HepG2 (cell line): Measurements from ENCODE around the gene ZNF189. TPM values are rescaled to one million over a fixed set of nuclear protein-coding genes. Genes with fewer than 3 reads are reported as not detected.

Source experiments
- ATRX ChIP-seq: sonication (generic); formaldehyde crosslinking; IDR thresholded peaks from 2 replicates; pipeline ENCODE4 v1.4.0; 2020; ENCODE audit warnings: missing genetic modification reagents, borderline replicate concordance
- CREBL2 ChIP-seq: sonication (generic); formaldehyde crosslinking; IDR thresholded peaks from 2 replicates; pipeline ENCODE4 v1.8.1; 2023; ENCODE audit warnings: missing genetic modification reagents, mild to moderate bottlenecking, borderline replicate concordance
- GTF3A ChIP-seq: sonication (generic); formaldehyde crosslinking; conservative IDR thresholded peaks from 2 replicates; pipeline ENCODE4 v1.4.0; 2020; ENCODE audit warnings: mild to moderate bottlenecking, missing genetic modification reagents
- HMGA1 ChIP-seq: sonication (generic); formaldehyde crosslinking; conservative IDR thresholded peaks from 2 replicates; pipeline ENCODE4 v1.4.0; 2020; ENCODE audit warnings: missing genetic modification reagents
- HNRNPH1 ChIP-seq: fragments of 200-400 bp; formaldehyde crosslinking; optimal IDR thresholded peaks from 2 replicates; pipeline ENCODE3; 2017; ENCODE audit warnings: mild to moderate bottlenecking, low read depth, low read length
- HOXD1 ChIP-seq: sonication (generic); formaldehyde crosslinking; IDR thresholded peaks from 2 replicates; pipeline ENCODE4 v1.5.0; 2020; ENCODE audit warnings: missing genetic modification reagents
- IKZF4 ChIP-seq: sonication (generic); formaldehyde crosslinking; IDR thresholded peaks from 2 replicates; pipeline ENCODE4 v1.5.1; 2020; ENCODE audit warnings: borderline replicate concordance, mild to moderate bottlenecking, low read depth, missing genetic modification reagents; ENCODE audit errors: not compliant biosample characterization
- PHF20 ChIP-seq: sonication (generic); formaldehyde crosslinking; IDR thresholded peaks from 2 replicates; pipeline ENCODE4 v1.5.0; 2020; ENCODE audit warnings: mild to moderate bottlenecking, missing genetic modification reagents
- RFXAP ChIP-seq: sonication (generic); formaldehyde crosslinking; IDR thresholded peaks from 2 replicates; pipeline ENCODE4 v1.4.0; 2020; ENCODE audit warnings: missing genetic modification reagents, borderline replicate concordance
- XRCC5 ChIP-seq: fragments of 200-400 bp; formaldehyde crosslinking; optimal IDR thresholded peaks from 2 replicates; pipeline ENCODE3; 2017; ENCODE audit warnings: mild to moderate bottlenecking, low read length
- ZBTB14 ChIP-seq: sonication (generic); formaldehyde crosslinking; IDR thresholded peaks from 2 replicates; pipeline ENCODE4 v1.4.0; 2020; ENCODE audit warnings: missing genetic modification reagents
- ZBTB8A ChIP-seq: sonication (generic); formaldehyde crosslinking; IDR thresholded peaks from 2 replicates; pipeline ENCODE4 v1.4.0; 2020; ENCODE audit warnings: mild to moderate bottlenecking, low read depth, missing genetic modification reagents, borderline replicate concordance
- ZNF550 ChIP-seq: sonication (generic); formaldehyde crosslinking; IDR thresholded peaks from 2 replicates; pipeline ENCODE4 v1.4.0; 2020; ENCODE audit warnings: mild to moderate bottlenecking, missing genetic modification reagents, borderline replicate concordance
- ZNF816 ChIP-seq: sonication (generic); formaldehyde crosslinking; IDR thresholded peaks from 2 replicates; pipeline ENCODE4 v1.8.0; 2022; ENCODE audit warnings: missing genetic modification reagents, mild to moderate bottlenecking, borderline replicate concordance
- polyA plus RNA-seq, 8 experiments: library from polyadenylated mRNA; depleted of rRNA in 3 of 8; stranded (reverse) in 7 of 8; unstranded in 1 of 8; fragments of >200 nt; fragmentation: Illumina TruSeq in 4 of 8; extraction: Trizol in 4 of 8; gene quantifications; 2 replicates each; pipeline versions ENCODE4 v1.2.1 to v1.2.3, GENCODE V29; 2011 to 2016; ENCODE audit warnings: low read depth in 4 of 8, missing spikeins in 1 of 8, mixed read lengths in 1 of 8; ENCODE audit not compliant: insufficient read depth in 1 of 8
- total RNA-seq, 5 experiments: library from RNA; depleted of rRNA; stranded (reverse); fragments of >200 nt; fragmentation: Illumina TruSeq; extraction: Trizol; gene quantifications; 2 replicates each; pipeline ENCODE4 v1.2.3, GENCODE V29; 2016; ENCODE audit warnings: low read depth in 1 of 5
- TF ChIP-seq, protein P1 (sequence below), 2 experiments: sonication (generic) in 1 of 2; formaldehyde crosslinking in 1 of 2; IDR thresholded peaks; 2 replicates each; pipeline versions ENCODE4 v1.6.1 to v1.9.0; 2014 to 2022; ENCODE audit warnings: antibody characterized with exemption in 1 of 2, borderline replicate concordance in 1 of 2, inconsistent platforms in 1 of 2, low read depth in 1 of 2, missing genetic modification reagents in 1 of 2
- TF ChIP-seq, protein P2 (sequence below): sonication (generic); formaldehyde crosslinking; IDR thresholded peaks from 2 replicates; pipeline ENCODE4 v1.4.0; 2020; ENCODE audit warnings: mild to moderate bottlenecking, missing genetic modification reagents

Gene ZNF189
- total and polyA plus RNA-seq, 2 of the 13 experiments (the other 11 are each of a cell fraction or from before 2014, with no cell fraction given), result 8.4 to 50.0 TPM

DNA sequence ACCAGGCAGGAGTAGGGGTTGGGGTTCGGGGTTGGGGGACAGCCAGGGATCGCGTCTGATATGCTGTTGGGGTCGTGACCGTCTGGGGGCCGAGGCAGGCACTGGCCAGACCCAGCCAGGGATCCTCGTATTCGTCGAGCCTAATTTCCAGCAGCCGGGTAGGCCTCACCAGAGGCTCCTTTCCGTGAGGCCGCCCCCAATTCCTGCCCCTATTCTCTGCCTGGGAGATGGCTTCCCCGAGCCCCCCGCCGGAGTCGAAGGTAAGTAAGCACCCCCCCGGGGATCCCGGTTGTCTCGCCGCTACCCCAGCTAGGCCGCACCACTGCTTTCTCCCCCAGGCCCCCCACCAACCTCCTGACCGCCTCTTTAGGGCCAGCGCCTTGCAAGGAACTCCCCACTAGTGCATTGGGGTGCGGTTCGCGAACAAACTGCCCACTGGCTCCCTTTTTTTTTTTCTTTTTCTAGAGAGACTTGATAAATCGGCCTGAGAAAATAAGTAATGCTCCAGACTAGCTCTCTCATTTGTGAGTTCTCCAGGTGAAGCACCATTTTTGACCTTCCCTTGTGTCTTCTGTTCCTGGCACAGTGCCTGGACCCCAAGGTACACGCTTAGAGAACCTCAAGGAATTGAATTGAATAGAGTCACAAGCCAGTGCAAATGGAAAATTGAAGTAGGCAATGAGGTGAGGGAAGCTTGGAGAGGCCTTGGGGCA, 435 bp downstream of the ZNF189 start (continued):
- TF ChIP-seq, protein P1, sequence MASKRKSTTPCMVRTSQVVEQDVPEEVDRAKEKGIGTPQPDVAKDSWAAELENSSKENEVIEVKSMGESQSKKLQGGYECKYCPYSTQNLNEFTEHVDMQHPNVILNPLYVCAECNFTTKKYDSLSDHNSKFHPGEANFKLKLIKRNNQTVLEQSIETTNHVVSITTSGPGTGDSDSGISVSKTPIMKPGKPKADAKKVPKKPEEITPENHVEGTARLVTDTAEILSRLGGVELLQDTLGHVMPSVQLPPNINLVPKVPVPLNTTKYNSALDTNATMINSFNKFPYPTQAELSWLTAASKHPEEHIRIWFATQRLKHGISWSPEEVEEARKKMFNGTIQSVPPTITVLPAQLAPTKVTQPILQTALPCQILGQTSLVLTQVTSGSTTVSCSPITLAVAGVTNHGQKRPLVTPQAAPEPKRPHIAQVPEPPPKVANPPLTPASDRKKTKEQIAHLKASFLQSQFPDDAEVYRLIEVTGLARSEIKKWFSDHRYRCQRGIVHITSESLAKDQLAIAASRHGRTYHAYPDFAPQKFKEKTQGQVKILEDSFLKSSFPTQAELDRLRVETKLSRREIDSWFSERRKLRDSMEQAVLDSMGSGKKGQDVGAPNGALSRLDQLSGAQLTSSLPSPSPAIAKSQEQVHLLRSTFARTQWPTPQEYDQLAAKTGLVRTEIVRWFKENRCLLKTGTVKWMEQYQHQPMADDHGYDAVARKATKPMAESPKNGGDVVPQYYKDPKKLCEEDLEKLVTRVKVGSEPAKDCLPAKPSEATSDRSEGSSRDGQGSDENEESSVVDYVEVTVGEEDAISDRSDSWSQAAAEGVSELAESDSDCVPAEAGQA (IDR thresholded peaks at IDR 0.05; ENCODE audit: low read depth), result no peak
- TF ChIP-seq, protein P1 (CRISPR knock-in tag; IDR thresholded peaks at IDR 0.05; ENCODE audit: borderline replicate concordance), result no peak
- TF ChIP-seq HNRNPH1 (no peak), XRCC5 (no peak), HOXD1 (CRISPR knock-in tag) (peak; percentile 28; the same call in 1 of the 2 replicates), CREBL2 (0 out of 2 replicates have a peak, but pooled peaks have one; percentile 28), ZNF550 (no peak), IKZF4 (CRISPR knock-in tag) (peak; percentile 87), PHF20 (CRISPR knock-in tag) (no peak), ZBTB8A (CRISPR knock-in tag) (peak; percentile 47; the same call in 1 of the 2 replicates), ZNF816 (CRISPR knock-in tag) (0 out of 2 replicates have a peak, but pooled peaks have one; percentile 33), ATRX (CRISPR knock-in tag) (no peak), ZBTB14 (CRISPR knock-in tag) (no peak), GTF3A (CRISPR knock-in tag) (no peak), HMGA1 (CRISPR knock-in tag) (no peak), RFXAP (CRISPR knock-in tag) (no peak)
- TF ChIP-seq, protein P2, sequence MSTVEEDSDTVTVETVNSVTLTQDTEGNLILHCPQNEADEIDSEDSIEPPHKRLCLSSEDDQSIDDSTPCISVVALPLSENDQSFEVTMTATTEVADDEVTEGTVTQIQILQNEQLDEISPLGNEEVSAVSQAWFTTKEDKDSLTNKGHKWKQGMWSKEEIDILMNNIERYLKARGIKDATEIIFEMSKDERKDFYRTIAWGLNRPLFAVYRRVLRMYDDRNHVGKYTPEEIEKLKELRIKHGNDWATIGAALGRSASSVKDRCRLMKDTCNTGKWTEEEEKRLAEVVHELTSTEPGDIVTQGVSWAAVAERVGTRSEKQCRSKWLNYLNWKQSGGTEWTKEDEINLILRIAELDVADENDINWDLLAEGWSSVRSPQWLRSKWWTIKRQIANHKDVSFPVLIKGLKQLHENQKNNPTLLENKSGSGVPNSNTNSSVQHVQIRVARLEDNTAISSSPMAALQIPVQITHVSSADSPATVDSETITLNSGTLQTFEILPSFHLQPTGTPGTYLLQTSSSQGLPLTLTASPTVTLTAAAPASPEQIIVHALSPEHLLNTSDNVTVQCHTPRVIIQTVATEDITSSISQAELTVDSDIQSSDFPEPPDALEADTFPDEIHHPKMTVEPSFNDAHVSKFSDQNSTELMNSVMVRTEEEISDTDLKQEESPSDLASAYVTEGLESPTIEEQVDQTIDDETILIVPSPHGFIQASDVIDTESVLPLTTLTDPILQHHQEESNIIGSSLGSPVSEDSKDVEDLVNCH (CRISPR knock-in tag), result 0 out of 2 replicates have a peak, but pooled peaks have one; percentile 42
